Fibroblast of the conjunctiva (primary cell): ENCODE measurements around the gene LUC7L3.
A peak's percentile ranks its signal among the peaks of the same experiment; 100 is the strongest.
"Not testable (repeated sequence)": the region's sequence is repeated elsewhere in the genome, so short reads cannot be mapped to it uniquely, and the experiment has no call there.

Experiments
- DNase-seq: peaks from one replicate; pipeline ENCODE4 v3.0.0-alpha.2; 2010; ENCODE audit warnings: low read depth

LUC7L3 gene, protein sequence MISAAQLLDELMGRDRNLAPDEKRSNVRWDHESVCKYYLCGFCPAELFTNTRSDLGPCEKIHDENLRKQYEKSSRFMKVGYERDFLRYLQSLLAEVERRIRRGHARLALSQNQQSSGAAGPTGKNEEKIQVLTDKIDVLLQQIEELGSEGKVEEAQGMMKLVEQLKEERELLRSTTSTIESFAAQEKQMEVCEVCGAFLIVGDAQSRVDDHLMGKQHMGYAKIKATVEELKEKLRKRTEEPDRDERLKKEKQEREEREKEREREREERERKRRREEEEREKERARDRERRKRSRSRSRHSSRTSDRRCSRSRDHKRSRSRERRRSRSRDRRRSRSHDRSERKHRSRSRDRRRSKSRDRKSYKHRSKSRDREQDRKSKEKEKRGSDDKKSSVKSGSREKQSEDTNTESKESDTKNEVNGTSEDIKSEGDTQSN

GRCh38 chr17:50719144-50719923 lies at the start of gene LUC7L3:
Gene LUC7L3, plus strand, starts transcription at chr17:50719603. Its CDS starts 130 bp downstream, at chr17:50719733.
- DNase-seq: peak; percentile 85

DNA sequence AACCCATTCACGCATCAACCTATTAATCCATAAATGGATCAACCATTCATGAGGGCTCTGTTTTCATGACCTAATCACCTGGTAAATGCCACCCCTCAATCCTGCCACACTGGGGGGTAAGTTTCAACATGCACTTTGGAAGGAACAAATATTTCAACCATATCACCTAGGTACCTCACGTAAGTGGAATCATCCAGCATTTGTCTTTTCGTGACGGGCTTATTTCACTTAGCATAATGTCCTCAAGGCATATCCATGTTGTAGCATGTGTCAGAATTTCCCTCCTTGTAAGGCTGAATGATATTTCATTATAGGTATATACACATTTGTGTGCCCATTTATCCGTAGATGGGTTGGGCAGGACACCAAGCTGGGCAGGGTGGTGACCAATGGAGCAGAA lies 47.3 kb upstream of the LUC7L3 start:
- no peak for DNase-seq

DNA sequence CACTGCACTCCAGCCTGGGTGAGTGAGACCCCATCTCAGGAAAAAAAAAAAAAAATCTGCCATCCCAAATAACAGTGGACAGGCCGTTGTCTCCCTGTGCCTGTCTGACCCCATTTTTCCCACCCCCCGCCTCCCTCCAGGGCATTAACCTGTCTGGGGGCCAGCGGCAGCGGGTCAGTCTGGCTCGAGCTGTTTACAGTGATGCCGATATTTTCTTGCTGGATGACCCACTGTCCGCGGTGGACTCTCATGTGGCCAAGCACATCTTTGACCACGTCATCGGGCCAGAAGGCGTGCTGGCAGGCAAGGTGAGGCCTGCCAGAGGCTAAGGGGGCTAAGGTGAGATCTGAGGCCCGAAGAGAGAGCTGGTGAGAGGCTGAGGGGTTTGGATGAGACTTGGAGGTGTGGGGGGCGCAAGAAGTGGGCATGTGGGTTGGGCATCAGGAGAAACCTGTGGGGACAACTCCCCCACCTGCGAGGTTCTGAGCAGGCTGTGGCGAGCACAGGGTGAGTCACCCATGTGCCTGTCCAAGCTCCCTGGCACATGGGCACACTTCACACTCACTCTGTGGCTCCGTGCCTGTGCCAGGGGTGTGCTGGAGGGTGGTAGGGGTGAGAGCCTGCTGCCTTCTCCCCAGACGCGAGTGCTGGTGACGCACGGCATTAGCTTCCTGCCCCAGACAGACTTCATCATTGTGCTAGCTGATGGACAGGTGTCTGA lies 46.4 kb upstream of the LUC7L3 start:
- no peak for DNase-seq

- no peak for DNase-seq
Measured at GRCh38 chr17:50675190-50675589, 44.2 kb upstream of the LUC7L3 start.

GRCh38 chr17:50675627-50676026 lies 43.8 kb upstream of the LUC7L3 start:
- DNase-seq: no peak

DNA sequence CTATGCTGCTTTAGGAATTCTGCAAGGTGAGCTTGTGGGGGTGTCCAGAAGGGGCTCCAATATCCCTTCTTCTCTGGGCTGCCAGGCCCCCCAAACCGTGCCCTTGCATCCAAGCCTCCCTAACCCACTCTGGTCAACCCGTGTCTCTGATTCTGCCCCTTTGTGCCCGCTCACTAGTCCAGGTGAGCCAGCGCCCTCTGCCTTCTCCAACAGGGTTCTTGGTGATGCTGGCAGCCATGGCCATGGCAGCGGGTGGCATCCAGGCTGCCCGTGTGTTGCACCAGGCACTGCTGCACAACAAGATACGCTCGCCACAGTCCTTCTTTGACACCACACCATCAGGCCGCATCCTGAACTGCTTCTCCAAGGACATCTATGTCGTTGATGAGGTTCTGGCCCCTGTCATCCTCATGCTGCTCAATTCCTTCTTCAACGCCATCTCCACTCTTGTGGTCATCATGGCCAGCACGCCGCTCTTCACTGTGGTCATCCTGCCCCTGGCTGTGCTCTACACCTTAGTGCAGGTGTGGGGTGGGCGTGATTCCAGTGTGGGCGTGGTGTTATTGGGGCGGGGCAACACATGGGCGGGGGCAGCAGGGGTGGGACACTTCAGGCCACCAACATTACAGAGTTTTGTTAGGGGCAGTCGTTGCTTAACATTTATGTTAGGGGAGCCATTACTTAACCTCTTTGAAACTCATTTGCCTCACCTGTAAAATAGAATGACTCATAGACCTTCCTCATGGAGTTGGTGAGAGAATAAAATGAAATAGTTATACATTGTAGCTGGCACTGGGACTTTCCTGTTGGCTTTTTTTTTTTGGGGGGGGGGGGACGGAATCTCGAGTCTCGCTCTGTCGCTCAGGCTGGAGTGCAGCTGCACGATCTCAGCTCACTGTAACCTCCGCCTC lies 43.1 kb upstream of the LUC7L3 start:
- DNase-seq: no peak

GRCh38 chr17:50677851-50678375 lies 41.5 kb upstream of the LUC7L3 start:
- no peak for DNase-seq

DNA sequence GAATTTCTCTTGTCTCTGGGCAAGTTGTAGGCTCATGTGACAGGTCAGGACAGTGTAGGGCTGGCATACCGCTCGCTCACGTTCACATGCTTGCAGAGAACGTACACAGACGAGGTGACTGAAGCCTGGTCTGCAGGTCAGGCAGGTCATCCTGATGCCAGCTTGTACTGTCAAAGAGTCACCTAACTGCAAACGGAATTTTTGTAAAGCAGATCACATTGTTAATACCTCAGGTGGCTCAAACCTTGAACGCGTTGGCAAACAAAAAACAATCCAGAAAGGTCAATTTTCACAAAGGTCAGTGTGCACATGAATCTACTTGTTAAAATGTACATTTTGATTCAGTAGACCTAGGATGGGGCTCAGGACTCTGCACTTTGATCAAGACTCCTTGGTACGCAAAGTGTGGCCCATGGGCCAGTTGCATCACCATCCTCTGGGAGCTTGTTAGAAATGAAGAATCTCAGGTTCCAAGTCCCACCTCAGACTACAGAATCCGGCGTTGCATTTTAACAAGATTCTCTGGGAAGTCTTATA lies 40.3 kb upstream of the LUC7L3 start:
- DNase-seq: no peak

- DNase-seq: no peak
Measured at GRCh38 chr17:50680126-50680525, 39.3 kb upstream of the LUC7L3 start.

- not testable (repeated sequence) for DNase-seq
Measured at GRCh38 chr17:50680543-50681262, 38.7 kb upstream of the LUC7L3 start.

DNA sequence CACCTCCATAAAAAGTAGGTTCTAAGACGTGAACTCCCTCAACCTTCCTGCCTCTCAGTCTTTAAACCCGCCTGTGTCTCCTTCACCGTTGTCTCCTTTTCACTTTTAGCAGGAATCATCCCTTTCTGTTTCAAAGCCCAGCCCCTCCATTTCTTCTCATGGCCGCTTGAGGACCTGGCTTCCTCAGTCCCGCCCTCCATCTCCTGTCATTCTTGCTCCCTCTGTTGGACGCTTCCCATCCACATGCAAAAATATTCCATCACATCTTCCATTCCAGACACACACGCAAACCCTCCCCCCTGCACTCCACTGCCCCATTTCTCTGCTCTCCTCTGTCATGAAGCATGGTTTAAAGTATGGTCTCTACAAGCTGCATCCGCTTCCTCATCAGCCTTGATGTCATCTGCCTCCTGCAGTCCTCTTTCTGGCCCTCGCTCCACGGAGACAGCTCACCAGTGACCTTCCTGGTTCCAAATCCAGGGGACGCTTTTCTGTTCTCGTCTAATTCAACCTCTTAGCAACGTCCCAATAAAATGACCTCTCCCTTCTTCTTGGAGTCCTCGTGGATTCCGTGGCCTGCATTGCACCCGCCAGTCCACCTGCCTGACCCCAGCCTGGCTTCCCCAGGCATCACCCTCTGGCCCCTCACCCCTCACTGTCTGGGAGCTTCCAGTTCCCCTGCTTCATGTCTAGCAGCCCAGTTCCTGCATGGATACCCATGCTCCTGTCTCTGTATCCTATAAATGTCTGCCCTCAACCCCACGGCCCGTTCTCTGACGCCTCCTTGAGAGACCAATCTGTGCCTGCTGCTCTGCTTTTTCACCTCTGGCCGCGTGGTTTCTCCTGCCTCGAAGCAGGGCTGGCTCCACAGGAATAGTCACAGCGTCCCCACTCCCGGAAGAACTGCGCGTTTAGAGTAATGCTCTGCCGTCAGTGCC lies 37.9 kb upstream of the LUC7L3 start:
- DNase-seq: peak; percentile 68

DNA sequence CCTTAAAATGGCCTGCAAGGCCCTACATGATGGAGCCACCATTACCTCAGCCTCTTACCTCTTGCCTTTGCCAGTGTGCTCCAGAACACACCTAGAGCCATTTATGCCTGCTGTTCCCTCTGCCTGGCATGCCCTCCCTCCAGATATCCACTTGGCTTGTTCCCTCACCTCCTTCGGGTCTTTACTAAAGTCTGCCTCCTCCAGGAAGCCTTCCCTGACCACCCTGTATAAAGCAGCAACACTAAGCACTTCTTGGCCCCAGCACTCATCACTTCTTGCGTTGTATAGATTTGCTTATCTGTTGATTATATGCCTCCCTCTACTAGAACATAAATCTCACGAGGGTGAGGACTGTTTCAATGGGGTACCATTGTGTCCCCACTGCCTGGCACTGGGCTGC lies 37.0 kb upstream of the LUC7L3 start:
- DNase-seq: no peak

GRCh38 chr17:50682938-50683337 lies 36.5 kb upstream of the LUC7L3 start:
- DNase-seq: no peak

- no peak for DNase-seq
Measured at GRCh38 chr17:50683434-50684287, 35.7 kb upstream of the LUC7L3 start.

GRCh38 chr17:50684288-50684611 lies 35.2 kb upstream of the LUC7L3 start:
- no peak for DNase-seq

GRCh38 chr17:50684612-50685333 lies 34.6 kb upstream of the LUC7L3 start:
- no peak for DNase-seq

- DNase-seq: no peak
Measured at GRCh38 chr17:50685334-50685665, 34.1 kb upstream of the LUC7L3 start.
